ENCODE measurements around the gene FOXK2. TPM values are rescaled to one million over a fixed set of nuclear protein-coding genes. Genes with fewer than 3 reads are reported as not detected.

FOXK2 gene
- total RNA-seq, 1 experiment from 2014 or later: 57.7 TPM

DNA sequence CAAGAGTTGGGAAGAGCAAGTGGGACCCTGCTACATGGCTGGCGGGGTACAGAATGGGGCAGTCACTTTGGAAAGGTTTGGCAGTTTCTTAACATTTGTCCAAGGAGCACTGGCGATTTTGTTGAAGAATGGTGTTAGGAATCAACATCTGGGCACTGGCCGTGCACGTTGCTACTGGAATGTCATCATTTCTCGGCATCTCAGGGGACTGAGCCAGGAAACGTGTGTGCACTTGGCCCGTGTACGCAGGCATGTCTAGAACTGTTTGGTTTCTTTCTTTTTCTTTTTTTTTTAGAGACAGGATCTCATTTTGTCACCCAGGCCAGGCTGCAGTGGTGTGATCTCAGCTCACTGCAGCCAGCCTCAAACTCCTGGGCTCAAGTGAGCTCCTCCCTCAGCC, 17.3 kb upstream of the FOXK2 start (continued):
- no peak for TF ChIP-seq ZBTB43 (CRISPR knock-in tag; IDR thresholded peaks at IDR 0.05)
- TF ChIP-seq ESRRA (CRISPR knock-in tag; IDR thresholded peaks at IDR 0.05; ENCODE audit: borderline replicate concordance): no peak
- TF ChIP-seq, protein P1, sequence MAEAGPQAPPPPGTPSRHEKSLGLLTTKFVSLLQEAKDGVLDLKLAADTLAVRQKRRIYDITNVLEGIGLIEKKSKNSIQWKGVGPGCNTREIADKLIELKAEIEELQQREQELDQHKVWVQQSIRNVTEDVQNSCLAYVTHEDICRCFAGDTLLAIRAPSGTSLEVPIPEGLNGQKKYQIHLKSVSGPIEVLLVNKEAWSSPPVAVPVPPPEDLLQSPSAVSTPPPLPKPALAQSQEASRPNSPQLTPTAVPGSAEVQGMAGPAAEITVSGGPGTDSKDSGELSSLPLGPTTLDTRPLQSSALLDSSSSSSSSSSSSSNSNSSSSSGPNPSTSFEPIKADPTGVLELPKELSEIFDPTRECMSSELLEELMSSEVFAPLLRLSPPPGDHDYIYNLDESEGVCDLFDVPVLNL (CRISPR knock-in tag; IDR thresholded peaks at IDR 0.05; ENCODE audit: borderline replicate concordance, low read depth): no peak

DNA sequence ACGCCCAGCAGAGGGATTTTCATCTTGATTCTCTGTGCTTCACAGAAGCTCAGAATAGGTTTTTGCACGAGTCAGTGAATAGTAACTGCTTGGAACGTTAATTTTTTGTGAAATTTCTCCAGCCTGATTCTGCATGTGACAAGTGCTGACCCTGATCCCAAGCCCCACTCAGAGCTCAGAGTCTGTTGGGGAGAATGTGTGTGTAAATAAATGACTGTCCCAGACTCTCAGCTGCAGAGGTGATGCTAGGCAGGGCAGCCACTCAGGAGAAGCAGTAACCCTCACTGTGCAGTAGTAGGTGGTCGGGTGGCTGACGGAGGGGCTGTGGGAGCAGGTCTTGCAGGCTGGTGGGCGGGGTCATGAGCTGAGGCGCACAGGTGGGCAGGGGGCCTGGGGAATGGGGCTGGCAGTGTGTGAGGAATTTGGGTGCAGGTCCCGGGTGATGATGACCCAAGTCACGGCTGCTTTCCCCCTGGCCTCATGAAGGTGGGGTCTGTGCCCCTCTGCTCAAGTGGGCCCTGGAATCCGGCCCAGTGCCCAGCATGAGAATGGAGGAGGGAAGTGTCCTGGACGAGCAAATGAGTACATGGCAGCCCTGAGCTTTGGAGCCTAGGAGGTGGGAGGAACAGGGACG, 16.3 kb upstream of the FOXK2 start:
- CTCF ChIA-PET: interaction anchor here (0.7 to 1.9 kb wide), 3 partner anchors 9 to 50 kb away, joined by 4 to 8 read pairs (median 7); no protein-coding TSS in a partner anchor
- Mint-ChIP-seq H3K9me3 (no peaks in the 10 kb centered on the region), H3K4me1 (peaks cover under 1% of the 10 kb centered on the region; the same call in 1 of the 2 replicates), H3K27ac (no peak overlapping the region), H3K36me3 (no peaks in the 10 kb centered on the region), H3K4me3 (no peak overlapping the region), H3K27me3 (ENCODE audit: low read depth) (peaks cover 36% of the 10 kb centered on the region)
- POLR2A ChIA-PET: no interaction called here
- ATAC-seq (no peak), DNase-seq (ENCODE audit: low spot score) (no peak)
- TF ChIP-seq HMGXB4 (CRISPR knock-in tag; IDR thresholded peaks at IDR 0.05) (no peak), SMAD3 (CRISPR knock-in tag; IDR thresholded peaks at IDR 0.05; ENCODE audit: borderline replicate concordance) (no peak)
- TF ChIP-seq, protein P2, sequence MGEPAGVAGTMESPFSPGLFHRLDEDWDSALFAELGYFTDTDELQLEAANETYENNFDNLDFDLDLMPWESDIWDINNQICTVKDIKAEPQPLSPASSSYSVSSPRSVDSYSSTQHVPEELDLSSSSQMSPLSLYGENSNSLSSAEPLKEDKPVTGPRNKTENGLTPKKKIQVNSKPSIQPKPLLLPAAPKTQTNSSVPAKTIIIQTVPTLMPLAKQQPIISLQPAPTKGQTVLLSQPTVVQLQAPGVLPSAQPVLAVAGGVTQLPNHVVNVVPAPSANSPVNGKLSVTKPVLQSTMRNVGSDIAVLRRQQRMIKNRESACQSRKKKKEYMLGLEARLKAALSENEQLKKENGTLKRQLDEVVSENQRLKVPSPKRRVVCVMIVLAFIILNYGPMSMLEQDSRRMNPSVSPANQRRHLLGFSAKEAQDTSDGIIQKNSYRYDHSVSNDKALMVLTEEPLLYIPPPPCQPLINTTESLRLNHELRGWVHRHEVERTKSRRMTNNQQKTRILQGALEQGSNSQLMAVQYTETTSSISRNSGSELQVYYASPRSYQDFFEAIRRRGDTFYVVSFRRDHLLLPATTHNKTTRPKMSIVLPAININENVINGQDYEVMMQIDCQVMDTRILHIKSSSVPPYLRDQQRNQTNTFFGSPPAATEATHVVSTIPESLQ (CRISPR knock-in tag; IDR thresholded peaks at IDR 0.05): no peak

DNA sequence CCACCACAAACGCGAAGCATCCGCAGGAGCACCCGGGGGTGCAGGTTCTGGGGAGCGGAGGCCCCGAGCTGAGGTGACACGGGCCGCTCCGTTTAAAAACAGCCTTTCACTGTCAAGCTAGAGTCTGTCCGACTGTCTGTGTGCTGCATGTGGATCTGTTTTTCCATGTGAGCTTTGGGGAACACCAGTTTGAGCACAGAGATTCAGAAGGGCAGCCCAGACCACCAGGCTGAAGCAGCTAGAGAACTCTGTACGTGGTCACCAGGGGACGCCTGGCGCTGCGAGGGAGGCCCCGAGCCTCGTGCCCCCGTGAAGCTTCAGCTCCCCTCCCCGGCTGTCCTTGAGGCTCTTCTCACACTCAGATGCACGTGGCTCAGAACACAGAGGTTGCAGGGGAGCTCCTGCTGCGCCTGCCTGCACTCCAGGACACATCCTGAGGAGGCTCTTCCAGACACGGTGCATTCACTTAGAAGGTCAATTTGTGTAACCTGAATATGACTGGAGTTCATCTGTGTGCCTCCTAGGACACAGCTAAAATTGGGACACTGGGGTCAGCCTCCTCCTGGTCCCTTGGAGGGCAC, 15.7 kb upstream of the FOXK2 start:
- Mint-ChIP-seq H3K4me1 (no peaks in the 10 kb centered on the region), H3K36me3 (no peaks in the 10 kb centered on the region), H3K27ac (no peak overlapping the region), H3K27me3 (ENCODE audit: low read depth) (peaks cover 30% of the 10 kb centered on the region), H3K9me3 (no peaks in the 10 kb centered on the region), H3K4me3 (no peak overlapping the region)
- DNase-seq (ENCODE audit: low spot score): no peak
- no peak for ATAC-seq
- POLR2A ChIA-PET: no interaction called here
- CTCF ChIA-PET: interaction anchor here (0.7 to 1.9 kb wide), 4 partner anchors 10 to 51 kb away, joined by 4 to 8 read pairs (median 6); no protein-coding TSS in a partner anchor
- 0 out of 2 replicates have a peak, but pooled peaks have one; percentile 64 for TF ChIP-seq GABPB1 (CRISPR knock-in tag; IDR thresholded peaks at IDR 0.05)
- TF ChIP-seq SMAD4 (CRISPR knock-in tag; IDR thresholded peaks at IDR 0.05): no peak

- Mint-ChIP-seq H3K4me3 (no peak overlapping the region), H3K36me3 (no peaks in the 10 kb centered on the region), H3K27me3 (ENCODE audit: low read depth) (peaks cover 15% of the 10 kb centered on the region), H3K4me1 (no peaks in the 10 kb centered on the region), H3K27ac (no peak overlapping the region), H3K9me3 (no peaks in the 10 kb centered on the region)
- ATAC-seq (no peak), DNase-seq (ENCODE audit: low spot score) (no peak)
- POLR2A ChIA-PET: interaction anchor here (0.7 kb wide), 1 partner anchor 283 kb away, joined by 3 read pairs; no protein-coding TSS in a partner anchor
- CTCF ChIA-PET: no interaction called here
- TF ChIP-seq RORB (CRISPR knock-in tag; IDR thresholded peaks at IDR 0.05) (no peak), ZSCAN18 (CRISPR knock-in tag; IDR thresholded peaks at IDR 0.05) (no peak), JUN (CRISPR knock-in tag; IDR thresholded peaks at IDR 0.05) (no peak), AFF4 (CRISPR knock-in tag; IDR thresholded peaks at IDR 0.05; ENCODE audit: borderline replicate concordance) (no peak), SMAD4 (CRISPR knock-in tag; IDR thresholded peaks at IDR 0.05) (no peak), MYBL2 (CRISPR knock-in tag; IDR thresholded peaks at IDR 0.05) (no peak), ETV6 (CRISPR knock-in tag; IDR thresholded peaks at IDR 0.05) (no peak)
- TF ChIP-seq, protein P2 (CRISPR knock-in tag; IDR thresholded peaks at IDR 0.05): no peak
Observed at GRCh38 chr17:82505296-82505695, 14.2 kb upstream of the FOXK2 start.

Data from WTC11 (cell line).